GM12874 (cell line): ENCODE results near the gene TRIM40.

Source experiments
- TF ChIP-seq, protein P1 (sequence below): IDR thresholded peaks from 2 replicates; pipeline ENCODE4 v1.5.1; 2011; ENCODE audit warnings: low read depth, mild to moderate bottlenecking, control low read depth, low read length, moderate library complexity; ENCODE audit not compliant: insufficient read depth

Gene TRIM40

DNA sequence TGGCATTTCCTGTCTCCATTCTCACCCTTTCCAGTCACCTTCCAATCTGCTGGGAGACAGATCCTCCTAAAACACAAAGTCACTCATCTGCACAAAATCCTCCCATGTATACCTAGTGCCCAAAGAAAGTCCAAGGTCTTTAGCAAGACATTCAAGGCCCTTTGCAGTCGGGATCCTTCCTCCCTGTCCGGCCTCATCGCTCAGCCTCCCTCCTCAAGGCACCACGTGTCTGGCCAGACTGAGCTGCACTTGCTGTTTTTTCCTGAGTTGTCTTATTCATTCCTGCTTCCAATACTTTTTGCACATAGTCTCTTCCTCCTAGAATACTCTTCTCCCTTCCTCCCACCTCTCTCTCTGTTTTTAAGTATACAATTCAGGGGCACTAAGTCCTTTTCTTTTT, 28.8 kb downstream of the TRIM40 start:
- TF ChIP-seq, protein P1, sequence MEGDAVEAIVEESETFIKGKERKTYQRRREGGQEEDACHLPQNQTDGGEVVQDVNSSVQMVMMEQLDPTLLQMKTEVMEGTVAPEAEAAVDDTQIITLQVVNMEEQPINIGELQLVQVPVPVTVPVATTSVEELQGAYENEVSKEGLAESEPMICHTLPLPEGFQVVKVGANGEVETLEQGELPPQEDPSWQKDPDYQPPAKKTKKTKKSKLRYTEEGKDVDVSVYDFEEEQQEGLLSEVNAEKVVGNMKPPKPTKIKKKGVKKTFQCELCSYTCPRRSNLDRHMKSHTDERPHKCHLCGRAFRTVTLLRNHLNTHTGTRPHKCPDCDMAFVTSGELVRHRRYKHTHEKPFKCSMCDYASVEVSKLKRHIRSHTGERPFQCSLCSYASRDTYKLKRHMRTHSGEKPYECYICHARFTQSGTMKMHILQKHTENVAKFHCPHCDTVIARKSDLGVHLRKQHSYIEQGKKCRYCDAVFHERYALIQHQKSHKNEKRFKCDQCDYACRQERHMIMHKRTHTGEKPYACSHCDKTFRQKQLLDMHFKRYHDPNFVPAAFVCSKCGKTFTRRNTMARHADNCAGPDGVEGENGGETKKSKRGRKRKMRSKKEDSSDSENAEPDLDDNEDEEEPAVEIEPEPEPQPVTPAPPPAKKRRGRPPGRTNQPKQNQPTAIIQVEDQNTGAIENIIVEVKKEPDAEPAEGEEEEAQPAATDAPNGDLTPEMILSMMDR, result no peak

DNA sequence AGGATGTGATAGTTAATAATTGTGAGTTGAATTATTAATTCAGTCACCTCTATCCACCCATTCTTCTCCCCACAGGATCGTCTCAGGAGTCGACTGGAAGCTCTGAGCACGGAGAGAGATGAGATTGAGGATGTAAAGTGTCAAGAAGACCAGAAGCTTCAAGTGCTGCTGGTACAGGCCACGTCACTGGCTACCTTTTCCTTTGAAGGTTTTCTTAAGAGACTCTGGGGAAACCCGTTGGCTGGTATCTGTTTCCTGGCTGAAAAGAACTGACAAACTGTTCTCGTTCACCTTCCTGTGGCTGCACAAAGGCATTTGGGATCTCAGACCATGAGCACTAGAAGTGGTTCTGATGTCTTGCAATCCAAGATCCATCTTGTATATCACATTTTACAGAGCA, 31.2 kb downstream of the TRIM40 start:
- TF ChIP-seq, protein P1, result no peak

DNA sequence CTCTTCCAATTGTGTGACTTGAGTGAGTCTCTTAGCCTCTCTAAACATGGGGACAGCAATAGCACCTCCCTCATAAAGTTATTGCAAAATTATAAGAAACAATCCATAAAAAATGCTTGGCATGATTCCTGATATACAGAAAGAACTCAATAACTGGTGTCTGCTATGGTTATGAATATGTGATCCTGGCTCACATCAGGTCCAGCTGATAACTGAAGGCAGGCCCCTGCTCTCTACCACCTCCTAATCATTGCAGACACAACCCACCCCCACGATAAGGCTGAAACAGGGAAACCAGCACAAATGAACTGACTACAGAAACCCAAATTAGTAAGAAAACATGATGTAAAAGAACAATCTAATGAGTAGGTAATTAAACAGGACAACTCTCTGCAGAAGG, 32.8 kb downstream of the TRIM40 start:
- TF ChIP-seq, protein P1, result no peak

DNA sequence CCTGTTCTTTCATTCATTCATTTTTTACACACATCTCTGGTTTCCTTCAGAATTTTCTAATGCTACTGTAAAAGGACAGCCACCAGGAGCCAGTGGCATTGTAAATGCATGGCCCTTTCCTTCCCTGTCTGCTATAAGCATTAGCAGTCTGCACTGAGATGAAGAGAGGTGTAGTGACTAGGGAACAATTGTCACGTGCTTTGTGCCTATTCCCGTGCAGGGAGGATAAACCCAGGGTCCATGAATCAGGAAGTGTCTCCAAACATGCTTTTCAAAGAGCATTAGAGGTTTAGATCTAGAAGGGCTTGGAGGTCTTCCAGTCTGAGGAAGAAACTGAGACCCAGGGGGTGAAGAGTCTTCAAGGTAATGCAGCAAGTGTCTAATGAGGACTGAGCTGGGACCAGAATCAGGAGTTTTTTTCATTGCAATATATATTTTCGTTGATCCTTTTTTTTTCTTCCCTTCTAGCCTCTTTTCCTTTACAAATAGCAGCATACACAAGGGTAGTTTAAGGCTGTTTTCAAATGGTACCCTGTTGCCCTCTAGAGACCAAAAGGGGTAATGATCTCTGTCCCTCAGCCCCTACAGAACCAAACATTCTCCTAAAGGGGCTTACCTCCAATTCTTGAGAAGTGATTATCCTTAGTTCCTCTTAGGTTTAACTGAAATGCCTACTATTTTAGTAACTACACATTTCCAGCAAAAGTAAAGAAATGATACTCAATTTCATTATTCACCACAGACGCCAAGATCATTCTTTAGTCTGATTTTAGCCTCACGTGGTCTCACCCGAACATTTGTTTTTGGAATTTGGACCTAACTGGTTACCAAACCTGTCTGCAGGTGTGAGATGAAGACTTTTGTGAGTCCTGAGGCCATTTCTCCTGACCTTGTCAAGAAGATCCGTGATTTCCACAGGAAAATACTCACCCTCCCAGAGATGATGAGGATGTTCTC, 34.0 kb downstream of the TRIM40 start:
- TF ChIP-seq, protein P1, result peak; percentile 74

DNA sequence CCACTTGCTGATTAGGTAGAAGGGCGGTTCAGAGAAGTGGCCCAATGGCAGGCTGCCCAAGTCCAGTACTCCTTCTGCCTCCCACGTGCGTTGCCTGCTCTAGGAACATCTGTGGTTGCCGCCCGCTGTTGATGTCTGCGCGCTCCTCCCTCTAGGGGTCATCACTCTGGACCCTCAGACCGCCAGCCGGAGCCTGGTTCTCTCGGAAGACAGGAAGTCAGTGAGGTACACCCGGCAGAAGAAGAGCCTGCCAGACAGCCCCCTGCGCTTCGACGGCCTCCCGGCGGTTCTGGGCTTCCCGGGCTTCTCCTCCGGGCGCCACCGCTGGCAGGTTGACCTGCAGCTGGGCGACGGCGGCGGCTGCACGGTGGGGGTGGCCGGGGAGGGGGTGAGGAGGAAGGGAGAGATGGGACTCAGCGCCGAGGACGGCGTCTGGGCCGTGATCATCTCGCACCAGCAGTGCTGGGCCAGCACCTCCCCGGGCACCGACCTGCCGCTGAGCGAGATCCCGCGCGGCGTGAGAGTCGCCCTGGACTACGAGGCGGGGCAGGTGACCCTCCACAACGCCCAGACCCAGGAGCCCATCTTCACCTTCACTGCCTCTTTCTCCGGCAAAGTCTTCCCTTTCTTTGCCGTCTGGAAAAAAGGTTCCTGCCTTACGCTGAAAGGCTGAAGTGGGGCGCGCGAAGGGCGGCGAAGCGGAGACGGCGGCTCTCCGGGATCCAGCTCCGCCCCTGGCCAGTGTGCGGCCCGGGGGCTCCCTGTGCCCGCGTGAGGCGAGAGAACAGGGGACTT, 35.9 kb downstream of the TRIM40 start:
- TF ChIP-seq, protein P1, result no peak

DNA sequence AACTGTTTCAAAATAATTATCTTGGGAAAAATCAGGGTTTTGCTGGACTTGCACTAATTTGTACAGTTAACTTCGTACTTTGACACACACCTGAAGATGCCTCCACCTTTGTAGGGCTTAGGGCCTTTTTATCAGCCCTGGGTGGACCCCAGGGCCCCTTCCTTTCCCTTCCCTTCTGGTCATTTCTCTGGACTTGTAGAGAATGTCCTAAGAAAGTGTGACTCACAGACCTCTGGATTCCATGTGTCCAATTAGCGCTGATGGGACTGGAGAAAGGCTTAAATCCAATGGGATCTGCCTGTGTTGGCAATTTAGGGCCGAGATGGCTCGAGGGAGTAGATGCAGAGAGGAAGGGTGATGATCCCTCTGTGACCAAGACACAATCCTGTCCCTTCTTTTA, 36.7 kb downstream of the TRIM40 start:
- TF ChIP-seq, protein P1, result no peak

DNA sequence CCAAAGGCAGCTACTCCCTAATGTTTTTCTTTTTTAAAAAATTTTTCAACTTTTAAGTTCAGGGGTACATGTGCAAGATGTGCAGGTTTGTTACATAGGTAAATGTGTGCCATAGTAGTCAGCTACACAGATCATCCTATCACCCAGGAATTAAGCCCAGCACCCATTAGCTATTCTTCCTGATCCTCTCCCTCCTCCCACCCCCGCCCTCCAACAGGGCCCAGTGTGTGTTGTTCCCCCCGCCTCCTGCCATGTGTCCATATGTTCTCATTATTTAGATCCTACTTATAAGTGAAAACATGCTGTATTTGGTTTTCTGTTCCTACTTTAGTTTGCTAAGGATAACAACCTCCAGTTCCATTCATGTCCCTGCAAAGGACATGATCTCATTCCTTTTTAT, 39.8 kb downstream of the TRIM40 start:
- TF ChIP-seq, protein P1, result no peak
